Activated naive CD8-positive, alpha-beta T cell treated with anti-CD3 and anti-CD28 coated beads, Interleukin-2, amount 50 U/mL, for 24 hours (primary cell): Measurements from ENCODE around the gene ROMO1.

ENCODE experiments used
- ATAC-seq: fragments of 150-1000 bp; cut with Tn5 transposase; one replicate; pipeline ENCODE4 v1.10.0; 2021
- DNase-seq: peaks from one replicate; pipeline ENCODE4 v3.0.0; 2021
- H3K27ac Mint-ChIP-seq: one replicate; pipeline ENCODE4 v1.8.0; 2021; ENCODE audit warnings: mild to moderate bottlenecking, mixed read lengths
- H3K27me3 Mint-ChIP-seq: one replicate; pipeline ENCODE4 v1.8.0; 2021; ENCODE audit warnings: mixed read lengths
- H3K36me3 Mint-ChIP-seq: one replicate; pipeline ENCODE4 v1.8.0; 2021; ENCODE audit warnings: low read depth, mixed read lengths
- H3K4me1 Mint-ChIP-seq: one replicate; pipeline ENCODE4 v1.8.0; 2021; ENCODE audit warnings: mixed read lengths
- H3K4me3 Mint-ChIP-seq: one replicate; pipeline ENCODE4 v1.8.0; 2021; ENCODE audit warnings: mild to moderate bottlenecking, moderate library complexity, mixed read lengths
- H3K9me3 Mint-ChIP-seq: one replicate; pipeline ENCODE4 v1.8.0; 2021; ENCODE audit warnings: mixed read lengths

Gene ROMO1

GRCh38 chr20:35724321-35725230 lies 25.4 kb downstream of the ROMO1 start:
- Mint-ChIP-seq H3K36me3 (peaks cover 76% of the 10 kb centered on the region), H3K4me3 (no peak overlapping the region), H3K27ac (no peak overlapping the region)

DNA sequence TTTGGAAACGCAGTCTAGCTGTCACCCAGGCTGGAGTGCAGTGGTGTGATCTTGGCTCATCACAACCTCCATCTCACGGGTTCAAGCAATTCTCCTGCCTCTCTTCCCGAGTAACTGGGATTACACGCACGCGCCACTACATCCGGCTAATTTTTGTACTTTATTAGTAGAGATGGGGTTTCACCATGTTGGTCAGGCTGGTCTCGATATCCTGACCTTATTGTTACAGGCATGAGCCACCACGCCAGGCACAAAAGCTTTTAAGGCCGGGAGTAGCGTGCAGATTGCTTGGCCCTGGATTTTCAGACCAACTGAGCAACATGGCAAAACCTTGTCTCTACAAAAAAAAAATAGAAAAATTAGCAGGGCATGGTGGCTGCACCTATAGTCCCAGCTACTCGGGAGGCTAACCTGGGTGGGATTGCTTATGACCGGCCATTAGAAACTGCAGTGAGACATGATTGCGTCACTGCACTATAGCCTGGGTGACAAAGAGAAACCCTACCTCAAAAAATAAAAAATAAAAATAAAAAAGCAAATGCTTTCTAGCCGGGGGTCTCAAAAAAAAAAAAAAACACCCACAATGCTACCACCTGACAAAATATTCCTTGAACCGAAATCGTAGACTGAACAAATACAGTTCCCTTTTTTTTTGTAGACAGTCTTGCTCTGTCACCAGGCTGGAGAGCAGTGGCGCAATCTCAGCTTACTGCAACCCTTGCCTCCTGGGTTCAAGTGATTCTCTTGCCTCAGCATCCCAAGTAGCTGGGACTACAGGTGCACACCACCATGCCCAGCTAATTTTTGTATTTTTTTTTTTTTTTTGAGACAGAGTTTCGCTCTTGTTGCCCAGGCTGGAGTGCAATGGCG lies 27.9 kb downstream of the ROMO1 start:
- no peaks in the 10 kb centered on the region for H3K9me3 Mint-ChIP-seq
- no peak overlapping the region for H3K27ac Mint-ChIP-seq
- peaks cover 76% of the 10 kb centered on the region for H3K36me3 Mint-ChIP-seq
- peaks cover 46% of the 10 kb centered on the region for H3K4me1 Mint-ChIP-seq
- no peak overlapping the region for H3K4me3 Mint-ChIP-seq
- ATAC-seq (no peak), DNase-seq (no peak)
- no peaks in the 10 kb centered on the region for H3K27me3 Mint-ChIP-seq

More at GRCh38 chr20:35724321-35725230, 25.4 kb downstream of the ROMO1 start:
- Mint-ChIP-seq H3K4me1 (peaks cover 44% of the 10 kb centered on the region), H3K9me3 (no peaks in the 10 kb centered on the region), H3K27me3 (no peaks in the 10 kb centered on the region)
- no peak for ATAC-seq
- DNase-seq: no peak

- Mint-ChIP-seq H3K36me3 (peaks cover 76% of the 10 kb centered on the region), H3K4me1 (peaks cover 54% of the 10 kb centered on the region), H3K27me3 (no peaks in the 10 kb centered on the region), H3K4me3 (no peak overlapping the region), H3K9me3 (no peaks in the 10 kb centered on the region), H3K27ac (peak overlapping the region; percentile 35)
- DNase-seq (no peak), ATAC-seq (no peak)
Measured at GRCh38 chr20:35729283-35729807, 30.1 kb downstream of the ROMO1 start.

DNA sequence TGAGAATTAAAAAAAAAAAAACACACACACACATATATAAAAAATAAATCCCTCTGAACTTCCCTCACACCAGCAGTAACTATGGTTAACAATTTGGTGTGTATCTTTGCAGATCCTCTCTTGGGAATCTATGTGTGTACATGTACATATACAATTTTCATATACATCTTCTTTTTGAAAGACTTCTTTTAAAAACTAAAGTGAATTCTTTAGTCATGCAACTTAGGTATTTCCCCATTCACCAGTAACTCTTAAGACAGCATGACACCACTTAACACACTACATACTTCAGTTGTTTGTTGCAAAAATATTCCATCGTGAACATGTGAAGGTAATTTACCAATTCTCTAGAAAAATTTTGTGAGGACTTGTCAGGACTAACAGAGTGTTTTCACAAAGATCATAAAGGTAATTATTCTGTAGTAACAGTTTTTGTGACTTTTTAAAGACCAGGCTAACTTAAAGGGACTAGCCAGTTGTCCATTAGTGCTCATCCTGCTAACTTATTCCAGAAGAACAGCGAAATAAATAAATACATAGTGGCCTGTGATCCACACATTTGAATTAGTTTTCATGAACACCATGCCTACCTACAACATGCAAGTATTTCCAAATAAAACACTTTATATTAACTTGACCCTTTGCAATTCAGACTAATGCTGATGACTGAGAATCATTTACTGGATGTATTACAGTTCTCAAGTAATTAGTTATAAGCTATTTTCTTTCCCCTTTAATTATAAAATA lies 30.8 kb downstream of the ROMO1 start:
- Mint-ChIP-seq H3K27me3 (no peaks in the 10 kb centered on the region), H3K36me3 (peaks cover 77% of the 10 kb centered on the region), H3K4me1 (peaks cover 56% of the 10 kb centered on the region), H3K4me3 (peak overlapping the region; percentile 17), H3K27ac (peak overlapping the region; percentile 55), H3K9me3 (no peaks in the 10 kb centered on the region)
- DNase-seq: no peak
- ATAC-seq: no peak

DNA sequence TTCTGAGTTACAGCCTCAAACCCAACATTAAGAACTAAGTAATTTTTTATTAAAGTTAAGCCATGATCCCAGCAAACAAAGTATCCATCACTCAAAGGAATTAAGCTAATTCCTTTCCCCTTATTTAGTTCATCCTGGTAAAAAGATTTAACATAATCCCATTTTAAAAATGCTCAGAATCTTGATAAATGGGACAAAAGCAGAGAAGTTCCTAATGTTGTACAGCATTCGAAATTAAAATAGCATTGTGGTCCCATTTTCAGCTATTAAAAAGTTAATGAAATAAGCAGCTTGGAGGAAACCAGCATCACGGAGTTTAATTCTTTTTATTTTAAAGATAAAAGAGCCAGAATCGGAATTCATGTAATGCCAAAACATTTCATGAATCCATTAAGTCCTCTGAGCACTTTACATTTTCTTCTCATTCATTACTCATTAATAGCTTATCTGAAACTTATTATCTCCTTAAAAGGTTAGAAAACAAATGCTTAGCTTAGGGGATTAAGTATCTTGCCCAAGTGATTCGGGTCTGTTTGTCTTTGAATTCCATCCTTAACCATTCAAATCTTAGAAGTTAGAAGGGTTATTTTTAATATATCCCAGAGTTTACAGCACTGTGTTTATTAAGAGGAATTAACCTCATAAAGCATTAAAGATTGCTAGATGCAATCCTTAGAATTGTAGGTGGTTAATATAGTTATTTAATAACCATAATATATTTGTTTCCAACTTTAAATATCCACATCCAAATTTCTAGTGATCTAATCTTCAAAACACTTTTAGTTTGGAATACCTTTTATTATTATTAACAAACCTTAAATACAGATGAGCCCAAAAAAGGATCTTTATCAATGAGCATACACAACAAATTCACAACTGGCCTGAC lies 31.6 kb downstream of the ROMO1 start:
- peaks cover 77% of the 10 kb centered on the region for H3K36me3 Mint-ChIP-seq
- peak overlapping the region; percentile 55 for H3K27ac Mint-ChIP-seq
- ATAC-seq: no peak
- no peak for DNase-seq
- no peak overlapping the region for H3K4me3 Mint-ChIP-seq
- no peaks in the 10 kb centered on the region for H3K9me3 Mint-ChIP-seq
- peaks cover 60% of the 10 kb centered on the region for H3K4me1 Mint-ChIP-seq
- no peaks in the 10 kb centered on the region for H3K27me3 Mint-ChIP-seq

- ATAC-seq (no peak), DNase-seq (no peak)
- H3K4me1 Mint-ChIP-seq: peaks cover 63% of the 10 kb centered on the region
- H3K4me3 Mint-ChIP-seq: no peak overlapping the region
- H3K36me3 Mint-ChIP-seq: peaks cover 77% of the 10 kb centered on the region
- peak overlapping the region; percentile 76 for H3K27ac Mint-ChIP-seq
- no peaks in the 10 kb centered on the region for H3K27me3 Mint-ChIP-seq
- H3K9me3 Mint-ChIP-seq: no peaks in the 10 kb centered on the region
Measured at GRCh38 chr20:35731469-35731788, 32.2 kb downstream of the ROMO1 start.

DNA sequence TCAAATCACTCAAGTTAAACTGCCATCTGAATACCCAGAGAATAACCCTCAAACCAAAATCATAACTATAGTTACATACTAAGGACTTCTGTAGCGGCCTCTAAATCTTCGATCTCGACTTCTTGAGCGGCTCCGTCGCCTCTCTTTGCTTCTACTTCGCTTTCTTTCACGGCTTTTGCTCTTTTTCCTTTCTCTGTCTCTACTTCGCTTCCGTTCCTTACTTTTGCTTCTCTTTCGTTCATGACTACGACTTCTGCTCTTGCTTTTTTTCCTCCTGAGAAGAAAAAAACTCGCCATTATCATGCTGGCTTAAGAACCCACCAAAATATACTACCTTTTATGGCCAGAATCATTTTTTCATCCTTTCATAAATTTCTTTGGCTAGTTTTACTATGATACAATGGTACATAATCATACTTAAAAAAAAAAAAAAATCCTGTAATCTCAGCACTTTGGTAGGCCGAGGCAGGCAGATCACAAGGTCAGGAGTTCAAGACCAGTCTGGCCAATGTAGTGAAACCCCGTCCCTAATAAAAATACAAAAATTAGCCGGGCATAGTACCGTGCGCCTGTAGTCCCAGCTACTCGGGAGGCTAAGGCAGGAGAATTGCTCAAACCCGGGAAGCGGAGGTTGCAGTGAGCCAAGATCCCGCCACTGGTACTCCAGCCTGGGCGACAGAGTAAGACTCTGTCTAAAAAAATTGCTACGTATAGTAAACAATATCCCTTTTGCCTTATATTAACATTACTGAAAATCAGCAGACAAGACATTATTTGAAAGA lies 32.8 kb downstream of the ROMO1 start:
- Mint-ChIP-seq H3K27ac (peak overlapping the region; percentile 76), H3K9me3 (no peaks in the 10 kb centered on the region), H3K27me3 (no peaks in the 10 kb centered on the region), H3K4me3 (peak overlapping the region; percentile 25), H3K4me1 (peaks cover 63% of the 10 kb centered on the region), H3K36me3 (peaks cover 73% of the 10 kb centered on the region)
- ATAC-seq (no peak), DNase-seq (no peak)

GRCh38 chr20:35732644-35732982 lies 33.4 kb downstream of the ROMO1 start:
- ATAC-seq (no peak), DNase-seq (no peak)
- no peaks in the 10 kb centered on the region for H3K27me3 Mint-ChIP-seq
- H3K9me3 Mint-ChIP-seq: no peaks in the 10 kb centered on the region
- peak overlapping the region; percentile 57 for H3K4me3 Mint-ChIP-seq
- H3K27ac Mint-ChIP-seq: peak overlapping the region; percentile 31
- H3K4me1 Mint-ChIP-seq: peaks cover 68% of the 10 kb centered on the region
- H3K36me3 Mint-ChIP-seq: peaks cover 74% of the 10 kb centered on the region

- Mint-ChIP-seq H3K4me3 (peak overlapping the region; percentile 57), H3K27me3 (no peaks in the 10 kb centered on the region), H3K4me1 (peaks cover 83% of the 10 kb centered on the region), H3K36me3 (peaks cover 83% of the 10 kb centered on the region), H3K27ac (peak overlapping the region; percentile 73), H3K9me3 (no peaks in the 10 kb centered on the region)
- DNase-seq: no peak
- ATAC-seq: no peak
Measured at GRCh38 chr20:35734374-35734773, 35.2 kb downstream of the ROMO1 start.

- Mint-ChIP-seq H3K9me3 (no peaks in the 10 kb centered on the region), H3K4me3 (peak overlapping the region; percentile 67), H3K4me1 (peaks cover 86% of the 10 kb centered on the region), H3K27ac (peak overlapping the region; percentile 73), H3K27me3 (no peaks in the 10 kb centered on the region), H3K36me3 (peaks cover 82% of the 10 kb centered on the region)
- ATAC-seq (no peak), DNase-seq (no peak)
Measured at GRCh38 chr20:35734777-35735649, 35.8 kb downstream of the ROMO1 start.

DNA sequence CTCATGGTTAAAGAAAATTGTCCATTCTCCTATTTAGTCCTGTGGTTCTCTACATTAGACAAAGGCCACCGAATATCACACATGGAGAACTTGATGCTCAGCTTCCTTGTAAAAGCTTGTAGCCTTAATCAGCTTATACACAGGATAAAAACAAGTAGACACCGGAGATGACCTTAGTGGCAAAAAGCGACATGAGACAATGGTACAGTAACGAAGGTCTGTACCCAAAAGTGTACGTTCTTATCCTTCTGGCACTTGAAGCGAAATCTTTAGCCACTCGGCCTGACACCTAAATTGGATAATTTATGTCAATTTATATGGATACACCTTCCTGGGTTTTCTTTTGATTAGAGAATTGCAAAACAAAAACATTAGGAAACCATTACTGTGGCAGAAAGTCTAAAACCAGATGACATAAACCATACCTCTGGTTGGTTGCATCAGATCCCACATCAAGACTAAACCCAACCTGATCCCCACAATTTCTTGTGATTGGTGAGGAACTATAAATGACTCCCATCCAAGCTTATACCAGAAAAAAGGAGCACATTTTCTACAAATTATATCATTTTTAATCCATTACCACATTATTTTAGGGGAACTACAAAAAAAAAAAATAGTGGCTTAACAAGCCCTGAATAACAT lies 36.7 kb downstream of the ROMO1 start:
- Mint-ChIP-seq H3K36me3 (peaks cover 84% of the 10 kb centered on the region), H3K9me3 (no peaks in the 10 kb centered on the region), H3K27me3 (no peaks in the 10 kb centered on the region), H3K4me3 (peak overlapping the region; percentile 67), H3K27ac (peak overlapping the region; percentile 62), H3K4me1 (peaks cover 86% of the 10 kb centered on the region)
- ATAC-seq: no peak
- DNase-seq: no peak

- H3K9me3 Mint-ChIP-seq: no peaks in the 10 kb centered on the region
- peaks cover 83% of the 10 kb centered on the region for H3K36me3 Mint-ChIP-seq
- peaks cover 75% of the 10 kb centered on the region for H3K4me1 Mint-ChIP-seq
- H3K27me3 Mint-ChIP-seq: no peaks in the 10 kb centered on the region
- peak overlapping the region; percentile 79 for H3K4me3 Mint-ChIP-seq
- DNase-seq (no peak), ATAC-seq (no peak)
- H3K27ac Mint-ChIP-seq: peak overlapping the region; percentile 91
Measured at GRCh38 chr20:35737865-35738333, 38.7 kb downstream of the ROMO1 start.
